ENCODE results near the gene TMEM178A. TPM values are rescaled to one million over a fixed set of nuclear protein-coding genes. Genes with fewer than 3 reads are reported as not detected.

TMEM178A gene
- total RNA-seq, 2 experiments from 2014 or later: 0.22 to 0.53 TPM

GRCh38 chr2:39685126-39685525 lies 19.4 kb downstream of the TMEM178A start:
- CTCF ChIA-PET: no interaction called here
- Histone ChIP-seq H3K4me1 (ENCODE audit: insufficient read depth, low read length) (no peaks in the 10 kb centered on the region), H3K27me3 (ENCODE audit: control insufficient read depth in 1 of 2, insufficient read depth in 2 of 2, low read length in 2 of 2) (peaks cover 2 to 16% of the 10 kb centered on the region in 2 experiments), H3K36me3 (ENCODE audit: insufficient read depth, low read length) (no peaks in the 10 kb centered on the region), H3K4me3 (ENCODE audit: low read length) (no peak overlapping the region), H3K9me3 (ENCODE audit: control insufficient read depth in 1 of 2, insufficient read depth in 1 of 2, low read length in 2 of 2) (peaks cover 0 to 3% of the 10 kb centered on the region in 2 experiments), H3K27ac (ENCODE audit: low read depth in 1 of 2, low read length in 2 of 2) (no peak overlapping the region)
- H3K4me3 Mint-ChIP-seq: no peak overlapping the region
- no peak for ATAC-seq (ENCODE audit: poor library complexity)
- H3K27me3 Mint-ChIP-seq: peaks cover 48% of the 10 kb centered on the region
- no peak overlapping the region for H3K27ac Mint-ChIP-seq
- no peaks in the 10 kb centered on the region for H3K4me1 Mint-ChIP-seq (ENCODE audit: low read depth)
- no peak for TF ChIP-seq CTCF (IDR thresholded peaks at IDR 0.05)
- H3K9me3 Mint-ChIP-seq: no peaks in the 10 kb centered on the region
- intact Hi-C loops (cut with DNase I, micrococcal nuclease): no loop called here
- POLR2A ChIA-PET: no interaction called here
- DNase-seq: no peak
- no peaks in the 10 kb centered on the region for H3K36me3 Mint-ChIP-seq (ENCODE audit: low read depth)

- intact Hi-C loops (cut with DNase I, micrococcal nuclease): no loop called here
- TF ChIP-seq CTCF (IDR thresholded peaks at IDR 0.05): no peak
- Mint-ChIP-seq H3K4me3 (no peak overlapping the region), H3K4me1 (ENCODE audit: low read depth) (no peaks in the 10 kb centered on the region), H3K27ac (no peak overlapping the region), H3K36me3 (ENCODE audit: low read depth) (no peaks in the 10 kb centered on the region), H3K9me3 (peaks cover 4% of the 10 kb centered on the region), H3K27me3 (peaks cover 47% of the 10 kb centered on the region)
- Histone ChIP-seq H3K9me3 (ENCODE audit: control insufficient read depth in 1 of 2, insufficient read depth in 1 of 2, low read length in 2 of 2) (peaks cover 0 to 3% of the 10 kb centered on the region in 2 experiments), H3K36me3 (ENCODE audit: insufficient read depth, low read length) (no peaks in the 10 kb centered on the region), H3K4me1 (ENCODE audit: insufficient read depth, low read length) (no peaks in the 10 kb centered on the region), H3K27ac (ENCODE audit: low read depth in 1 of 2, low read length in 2 of 2) (no peak overlapping the region), H3K4me3 (ENCODE audit: low read length) (no peak overlapping the region), H3K27me3 (ENCODE audit: control insufficient read depth in 1 of 2, insufficient read depth in 2 of 2, low read length in 2 of 2) (peaks cover 0 to 19% of the 10 kb centered on the region in 2 experiments)
- DNase-seq (no peak), ATAC-seq (ENCODE audit: poor library complexity) (no peak)
- ChIA-PET POLR2A (no interaction called here), CTCF (no interaction called here)
Measured at GRCh38 chr2:39686456-39686855, 20.7 kb downstream of the TMEM178A start.

GRCh38 chr2:39688181-39688580 lies 22.5 kb downstream of the TMEM178A start:
- intact Hi-C loops (cut with DNase I, micrococcal nuclease): no loop called here
- TF ChIP-seq CTCF (IDR thresholded peaks at IDR 0.05): no peak
- ATAC-seq (ENCODE audit: poor library complexity) (no peak), DNase-seq (no peak)
- Mint-ChIP-seq H3K9me3 (peaks cover 4% of the 10 kb centered on the region), H3K36me3 (ENCODE audit: low read depth) (no peaks in the 10 kb centered on the region), H3K4me3 (no peak overlapping the region), H3K4me1 (ENCODE audit: low read depth) (no peaks in the 10 kb centered on the region), H3K27me3 (peaks cover 41% of the 10 kb centered on the region), H3K27ac (no peak overlapping the region)
- Histone ChIP-seq H3K27me3 (ENCODE audit: control insufficient read depth in 1 of 2, insufficient read depth in 2 of 2, low read length in 2 of 2) (peaks cover 0 to 22% of the 10 kb centered on the region in 2 experiments), H3K27ac (ENCODE audit: low read depth in 1 of 2, low read length in 2 of 2) (no peak overlapping the region), H3K4me1 (ENCODE audit: insufficient read depth, low read length) (no peaks in the 10 kb centered on the region), H3K36me3 (ENCODE audit: insufficient read depth, low read length) (no peaks in the 10 kb centered on the region), H3K4me3 (ENCODE audit: low read length) (no peak overlapping the region), H3K9me3 (ENCODE audit: control insufficient read depth in 1 of 2, insufficient read depth in 1 of 2, low read length in 2 of 2) (peaks cover 0 to 3% of the 10 kb centered on the region in 2 experiments)
- ChIA-PET POLR2A (no interaction called here), CTCF (no interaction called here)

Measured in CD4-positive, alpha-beta T cell (primary cell).